Right forelimb (tissue), 1 donor: ENCODE results near the gene MT1F.
"Not testable (repeated sequence)": the region's sequence is repeated elsewhere in the genome, so short reads cannot be mapped to it uniquely, and the experiment has no call there.

Experiments used
- DNase-seq: peaks from one replicate; pipeline ENCODE4 v3.0.0-alpha.2; 2018

The MT1F gene

DNA sequence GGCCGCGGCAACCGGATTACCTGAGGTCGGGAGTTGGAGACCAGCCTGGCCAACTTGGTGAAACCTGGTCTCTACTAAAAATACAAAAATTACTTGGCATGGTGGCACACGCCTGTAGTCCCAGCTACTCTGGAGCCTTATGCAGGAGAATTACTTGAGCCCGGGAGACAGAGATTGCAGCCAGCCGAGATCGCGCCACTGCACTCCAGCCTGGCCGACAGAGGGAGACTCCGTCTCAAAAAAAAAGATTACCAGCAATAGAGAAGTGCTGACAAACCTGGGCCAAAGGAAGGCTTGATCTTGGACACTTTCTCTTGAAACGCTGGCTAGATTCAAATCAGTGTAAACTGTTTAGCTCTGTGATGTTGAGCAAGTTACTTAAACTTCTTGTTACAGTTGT, 16.2 kb downstream of the MT1F start:
- peak; percentile 59 for DNase-seq

DNA sequence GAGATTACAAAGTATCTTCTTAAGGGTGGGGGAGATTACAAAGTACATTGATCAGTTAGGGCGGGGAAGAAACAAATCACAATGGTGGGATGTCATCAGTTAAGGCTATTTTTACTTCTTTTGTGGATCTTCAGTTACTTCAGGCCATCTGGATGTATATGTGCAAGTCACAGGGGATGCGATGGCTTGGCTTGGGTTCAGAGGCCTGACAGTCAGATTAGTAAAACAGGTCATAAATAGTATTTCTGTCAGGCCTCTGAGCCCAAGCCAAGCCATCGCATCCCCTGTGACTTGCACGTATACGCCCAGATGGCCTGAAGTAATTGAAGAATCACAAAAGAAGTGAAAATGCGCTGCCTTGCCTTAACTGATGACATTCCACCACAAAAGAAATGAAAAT, 16.8 kb downstream of the MT1F start:
- DNase-seq, result not testable (repeated sequence)

DNA sequence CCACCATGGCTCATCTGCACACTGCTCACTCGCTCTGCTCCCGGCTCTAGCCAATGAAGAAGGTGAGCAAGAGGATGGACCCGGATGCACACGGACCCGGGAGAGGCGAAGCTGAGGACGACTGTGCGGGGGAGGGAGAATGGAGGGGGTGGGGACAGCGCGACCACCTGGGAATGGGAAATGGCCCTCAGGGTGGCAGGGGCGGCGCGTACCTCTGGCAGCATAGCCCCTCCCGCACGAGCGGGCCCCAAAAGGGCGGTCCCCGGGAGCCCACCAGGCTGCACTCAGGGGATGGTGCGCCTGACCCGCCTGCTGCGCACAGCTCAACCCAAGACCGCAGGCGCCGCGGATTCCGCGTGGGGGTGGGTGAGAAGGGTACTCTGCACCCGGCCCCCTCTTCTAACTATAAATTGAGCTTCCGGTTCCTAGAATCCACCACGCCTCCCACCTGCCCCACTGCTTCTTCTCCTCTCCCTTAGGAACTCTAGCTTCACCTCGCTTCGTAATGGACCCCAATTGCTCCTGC, 18.0 kb downstream of the MT1F start:
- no peak for DNase-seq

DNA sequence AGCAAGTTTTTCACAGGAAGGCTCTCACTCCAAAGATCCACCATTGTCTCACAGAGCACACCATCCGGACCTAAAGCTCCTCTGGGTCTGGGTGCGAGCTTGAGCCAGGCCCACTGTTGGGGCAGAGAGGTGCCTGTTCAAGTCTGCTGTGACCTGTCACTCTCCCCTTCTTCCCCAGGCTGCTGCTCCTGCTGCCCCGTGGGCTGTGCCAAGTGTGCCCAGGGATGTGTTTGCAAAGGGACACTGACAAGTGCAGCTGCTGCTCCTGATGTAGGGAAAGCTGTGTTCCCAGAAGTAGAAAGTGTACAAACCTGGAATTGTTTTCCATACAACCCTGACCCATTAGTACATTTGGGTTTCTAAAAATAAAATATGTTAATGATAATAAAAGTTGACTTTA, 19.7 kb downstream of the MT1F start:
- DNase-seq, result no peak

DNA sequence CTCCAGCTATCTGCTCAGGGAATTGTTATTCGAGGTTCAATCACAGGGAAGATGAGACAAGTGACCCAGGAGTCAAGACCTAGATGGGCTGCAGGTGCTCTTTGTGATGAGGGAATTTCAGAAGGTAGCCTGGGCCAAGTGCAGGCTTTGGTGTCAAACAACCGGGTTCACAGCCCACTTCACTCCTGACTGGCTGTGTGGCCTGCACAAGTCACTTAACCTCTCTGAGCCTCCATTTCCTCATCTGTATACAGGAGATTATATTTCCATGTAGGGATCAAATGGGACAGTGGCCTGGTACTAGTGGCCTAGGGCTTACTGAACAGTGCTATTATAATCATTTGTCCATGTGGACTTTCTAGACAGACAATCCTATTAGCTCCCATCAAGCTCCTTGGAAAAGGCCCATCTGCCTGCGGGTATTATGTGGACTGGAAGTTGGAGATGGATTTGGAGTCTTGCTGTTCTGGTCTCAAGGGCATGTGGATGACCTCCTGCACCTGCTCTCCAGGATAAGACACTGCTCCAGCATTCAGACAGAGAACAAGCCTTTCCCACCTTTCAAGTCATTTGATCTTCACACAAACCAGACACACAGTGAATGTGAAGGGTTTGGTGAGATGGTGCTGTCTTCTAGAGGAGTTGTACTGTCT, 21.4 kb downstream of the MT1F start:
- DNase-seq, result no peak

DNA sequence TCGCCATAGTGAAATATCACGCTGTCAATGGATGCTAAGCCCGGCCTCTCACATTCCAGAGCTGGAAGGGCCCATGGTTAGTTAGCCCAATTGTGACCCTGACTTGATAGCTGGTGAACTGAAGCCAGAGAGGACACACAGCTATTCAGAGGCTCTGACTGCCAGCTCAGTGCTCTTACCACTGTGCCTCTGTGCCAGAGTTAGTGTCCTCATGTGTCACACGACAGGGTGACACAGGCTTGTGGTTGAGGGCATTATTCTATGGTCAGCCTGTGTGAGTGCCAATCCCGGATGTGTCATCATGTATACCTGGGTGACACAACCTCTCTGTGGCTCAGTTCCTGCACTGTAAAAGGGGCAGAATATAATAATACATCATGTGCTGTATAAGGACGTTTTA, 22.1 kb downstream of the MT1F start:
- DNase-seq, result no peak

DNA sequence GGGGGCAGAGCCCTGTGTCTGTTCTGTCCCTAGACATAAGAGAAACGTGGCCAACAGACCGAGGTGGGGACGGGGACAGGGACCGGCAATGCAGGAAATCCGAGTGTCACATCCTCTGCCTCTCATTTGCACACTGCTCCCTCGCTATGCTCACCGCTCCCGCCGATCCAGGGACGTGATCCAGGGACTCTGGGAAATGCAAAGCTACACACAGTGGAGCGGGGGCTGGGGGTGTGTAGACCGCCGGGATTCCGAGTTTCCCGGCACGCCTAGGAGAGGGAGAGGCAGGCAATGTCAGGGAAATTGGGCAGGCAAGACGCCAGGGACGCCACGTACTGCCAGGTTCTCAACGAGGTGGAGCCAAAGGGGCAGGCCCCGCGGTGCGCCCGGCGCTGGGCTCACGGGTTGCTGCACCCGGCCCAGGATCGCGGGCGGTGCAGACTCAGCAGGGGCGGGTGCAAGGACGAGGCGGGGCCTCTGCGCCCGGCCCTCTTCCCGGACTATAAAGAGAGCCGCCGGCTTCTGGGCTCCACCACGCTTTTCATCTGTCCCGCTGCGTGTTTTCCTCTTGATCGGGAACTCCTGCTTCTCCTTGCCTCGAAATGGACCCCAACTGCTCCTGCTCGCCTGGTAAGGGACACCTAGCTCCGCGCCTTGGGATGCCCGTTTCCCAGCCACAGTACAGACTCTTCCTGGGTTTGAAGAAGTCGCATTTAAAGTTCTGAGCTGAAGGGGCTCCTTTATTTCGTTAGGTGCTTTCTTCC, 24.4 kb downstream of the MT1F start, which contains the start of gene MT1X:
TSS of gene MT1X (plus strand) at position 532 of the 764 bp plus-strand sequence. CDS start at position 603, 71 bp downstream.
- peak; percentile 91 for DNase-seq

DNA sequence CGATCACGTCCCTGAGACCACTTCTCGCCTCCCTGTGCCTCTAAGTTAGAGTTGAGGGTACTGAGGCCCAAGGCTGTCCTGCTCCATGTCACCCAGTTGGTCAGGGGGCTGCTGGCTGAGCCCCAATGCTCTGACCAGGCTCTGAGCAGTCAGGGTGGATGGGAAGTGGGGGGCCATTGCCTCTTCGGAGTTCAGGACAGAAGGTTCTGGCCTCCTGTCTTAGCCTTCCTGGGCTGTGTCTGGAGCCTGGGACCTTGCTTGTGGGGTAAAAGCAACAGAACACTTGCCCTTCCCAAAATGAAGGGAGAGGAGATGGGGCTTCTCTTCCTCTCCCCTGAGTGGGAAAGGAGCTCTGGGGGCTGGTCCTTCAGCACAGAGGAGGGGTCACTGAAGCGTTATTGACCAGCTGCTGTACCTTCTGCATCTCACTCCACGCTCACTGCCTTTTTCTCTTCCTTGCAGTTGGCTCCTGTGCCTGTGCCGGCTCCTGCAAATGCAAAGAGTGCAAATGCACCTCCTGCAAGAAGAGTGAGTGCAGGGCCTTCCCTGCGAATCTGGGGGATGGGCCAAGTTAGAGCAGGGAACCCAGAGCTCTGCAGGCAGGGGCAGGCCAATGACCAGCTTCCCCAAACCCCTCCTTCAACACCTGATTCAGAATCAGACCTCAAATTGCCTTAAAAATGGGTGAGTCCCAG, 25.1 kb downstream of the MT1F start:
- DNase-seq, result no peak

DNA sequence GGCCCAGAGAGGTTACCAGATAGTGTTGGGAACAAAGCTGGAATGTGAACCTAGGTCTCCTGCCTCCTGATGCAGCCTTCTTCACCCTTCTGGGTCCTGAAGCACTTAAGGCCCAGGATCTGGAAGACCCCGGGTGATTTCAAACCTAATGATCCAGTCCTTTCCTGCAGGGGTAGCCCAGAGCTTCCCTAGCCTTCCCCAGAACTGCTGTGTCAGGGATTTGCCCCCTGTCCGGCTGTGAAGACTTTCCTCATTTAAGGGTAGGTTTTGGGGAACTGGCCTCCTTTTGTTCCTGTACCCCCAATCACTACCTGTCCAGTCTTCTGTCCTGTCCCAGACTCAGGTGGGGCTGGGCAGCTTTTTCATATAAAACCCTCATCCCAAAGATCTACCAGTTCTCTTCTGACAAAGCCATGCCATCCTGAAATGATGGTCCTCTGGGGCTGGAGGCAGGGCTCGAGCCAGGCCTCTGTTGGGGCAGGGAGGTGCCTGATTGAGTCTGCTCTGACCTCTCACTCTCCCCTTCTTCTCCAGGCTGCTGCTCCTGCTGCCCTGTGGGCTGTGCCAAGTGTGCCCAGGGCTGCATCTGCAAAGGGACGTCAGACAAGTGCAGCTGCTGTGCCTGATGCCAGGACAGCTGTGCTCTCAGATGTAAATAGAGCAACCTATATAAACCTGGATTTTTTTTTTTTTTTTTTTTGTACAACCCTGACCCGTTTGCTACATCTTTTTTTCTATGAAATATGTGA, 25.8 kb downstream of the MT1F start:
- DNase-seq, result no peak

DNA sequence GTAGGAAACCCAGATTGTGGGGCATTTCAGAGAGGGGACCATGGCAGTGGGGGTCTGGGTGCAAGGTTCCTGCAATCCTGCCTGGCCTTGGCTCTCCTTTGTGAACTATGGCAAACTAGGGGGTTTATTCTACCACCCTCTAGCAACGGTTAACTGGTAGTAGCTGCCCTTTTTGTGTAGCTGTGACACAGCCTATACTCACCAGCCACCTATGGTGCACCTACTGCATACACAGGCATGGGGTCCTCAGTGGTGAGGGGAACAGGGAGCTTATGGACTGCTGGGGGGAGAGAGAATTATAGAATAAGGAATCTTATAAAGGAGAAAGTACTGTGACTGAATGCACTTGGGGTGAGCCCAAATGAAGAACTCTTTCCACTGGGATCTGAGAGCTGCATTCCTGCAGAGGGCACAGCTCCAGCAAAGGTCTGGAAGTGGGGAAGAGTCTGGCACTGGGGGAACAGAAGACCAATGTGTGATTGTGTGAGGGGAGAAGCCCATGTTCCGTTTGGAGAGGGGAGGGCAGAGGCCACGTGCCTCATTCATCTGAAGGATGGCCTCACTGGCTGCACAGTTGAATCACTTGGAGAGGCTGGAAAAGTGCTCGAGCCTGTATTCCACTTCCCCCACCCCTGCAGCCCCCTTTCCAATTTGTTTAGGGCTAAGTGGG, 26.6 kb downstream of the MT1F start:
- DNase-seq, result no peak

DNA sequence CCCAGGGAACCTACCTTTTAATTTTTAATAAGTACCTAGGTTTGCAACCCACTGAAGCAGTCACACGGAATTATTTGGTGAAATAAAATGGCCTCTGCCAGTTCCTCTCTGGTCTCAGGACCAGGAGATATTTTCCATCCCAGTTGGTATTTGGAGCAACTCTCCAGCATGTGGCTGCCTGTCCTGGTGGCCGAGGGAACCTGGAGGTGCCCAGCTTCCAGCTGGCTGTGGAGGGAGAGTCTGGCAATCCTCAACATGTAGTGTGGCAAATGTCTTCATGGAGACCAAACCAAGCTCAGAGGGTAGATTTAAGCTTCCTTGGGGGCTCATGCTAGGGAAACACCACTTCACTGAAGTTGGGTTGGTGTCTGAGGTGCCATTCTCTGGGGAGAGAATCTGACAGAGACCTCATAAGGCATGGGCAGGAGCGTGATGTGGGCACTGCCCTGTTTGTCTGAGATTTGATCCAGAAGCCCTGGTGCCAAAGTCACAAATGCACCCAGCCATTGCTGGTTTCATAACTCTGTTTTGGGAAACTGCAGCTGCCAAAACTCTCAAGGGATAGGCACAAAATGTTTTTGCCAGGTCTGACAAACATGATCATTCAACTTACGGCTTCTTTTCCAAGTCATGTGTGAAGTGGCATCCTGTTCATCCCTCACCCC, 27.3 kb downstream of the MT1F start:
- DNase-seq, result no peak

DNA sequence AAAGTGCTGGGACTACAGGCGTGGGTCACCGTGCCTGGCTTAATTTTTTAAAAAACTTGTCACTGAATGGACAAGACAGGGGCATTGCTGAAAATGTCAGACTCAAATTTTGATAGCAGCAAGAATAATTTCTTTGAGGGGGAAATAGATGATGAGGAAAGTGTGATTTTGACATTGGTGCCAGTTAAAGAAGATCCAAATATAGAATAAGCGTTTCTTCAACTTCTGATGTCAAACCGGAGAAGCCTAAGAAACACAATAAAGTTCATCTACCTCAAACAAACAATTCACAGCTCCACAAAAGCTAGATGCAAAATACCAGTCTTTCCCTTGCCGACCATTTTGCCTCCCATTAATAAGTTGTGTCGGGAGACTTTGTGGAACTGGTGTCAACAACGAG, 29.0 kb downstream of the MT1F start:
- no peak for DNase-seq

DNA sequence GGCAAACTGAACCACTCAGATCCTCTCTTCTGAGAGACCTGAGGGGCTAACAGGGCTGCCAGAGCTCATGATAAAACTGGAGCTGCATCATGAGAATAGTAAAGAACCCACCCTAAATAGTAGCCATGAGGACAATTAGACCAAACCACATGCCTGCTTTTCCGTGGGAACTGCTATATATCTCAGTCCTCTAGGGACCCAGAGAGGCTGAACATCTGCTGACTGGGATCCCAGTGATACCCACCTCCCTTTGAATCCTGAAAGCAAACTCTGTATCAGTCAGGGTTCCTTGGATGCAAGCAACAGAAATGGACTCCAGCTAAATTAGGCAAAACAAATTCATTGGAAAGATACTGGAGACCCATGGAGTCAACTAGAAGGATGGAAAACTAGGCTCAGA, 31.0 kb downstream of the MT1F start:
- no peak for DNase-seq

DNA sequence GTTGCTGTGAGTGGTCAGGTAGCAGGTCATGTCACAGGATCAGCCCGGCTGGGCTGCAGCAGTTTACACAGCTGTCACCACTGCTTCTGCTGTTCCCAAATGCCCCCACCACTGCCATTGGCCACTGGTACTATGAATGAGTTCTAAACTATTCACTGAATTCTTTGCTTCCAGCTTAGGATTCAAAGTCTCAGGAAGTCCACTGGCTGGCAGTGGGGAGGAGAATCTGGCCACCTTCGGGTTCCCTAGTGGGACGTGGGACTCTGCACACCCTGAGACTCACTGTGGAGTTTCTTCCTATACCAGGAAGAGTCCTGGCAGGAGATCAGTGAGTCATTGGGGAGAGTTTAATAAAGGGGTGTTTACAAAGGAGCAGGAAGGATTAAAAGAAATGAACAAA, 31.4 kb downstream of the MT1F start:
- no peak for DNase-seq

DNA sequence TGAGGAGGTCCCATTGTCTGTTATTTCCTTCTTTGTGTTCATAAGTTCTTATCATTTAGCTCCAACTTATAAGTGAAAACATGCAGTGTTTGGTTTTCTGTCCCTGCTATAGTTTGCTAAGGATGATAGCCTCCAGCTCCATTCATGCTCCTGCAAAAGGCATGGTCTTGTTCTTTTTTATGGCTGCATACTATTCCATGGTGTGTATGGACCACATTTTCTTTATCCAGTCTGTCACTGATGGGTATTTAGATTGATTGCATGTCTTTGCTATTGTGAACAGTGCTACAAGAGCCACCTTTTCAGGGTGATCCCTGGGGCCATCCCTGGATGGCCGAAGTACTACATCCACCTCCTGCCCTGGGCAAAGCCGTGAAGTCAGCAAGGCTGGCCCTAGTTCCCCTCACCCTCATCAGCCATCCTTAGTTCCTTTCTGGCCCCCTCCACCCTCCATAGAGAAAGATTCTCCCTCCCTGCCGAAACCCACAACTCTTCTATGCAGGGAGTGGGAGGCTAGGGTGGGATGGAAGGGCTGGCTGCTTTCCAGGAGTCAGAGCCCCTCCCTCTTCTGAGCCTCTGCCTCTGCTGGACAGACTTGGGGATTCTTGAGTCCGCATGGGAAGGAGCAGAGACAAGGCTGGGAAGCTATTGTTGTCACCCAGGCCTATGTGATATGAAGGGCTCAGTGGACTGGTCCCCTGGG, 32.8 kb downstream of the MT1F start:
- DNase-seq, result no peak

DNA sequence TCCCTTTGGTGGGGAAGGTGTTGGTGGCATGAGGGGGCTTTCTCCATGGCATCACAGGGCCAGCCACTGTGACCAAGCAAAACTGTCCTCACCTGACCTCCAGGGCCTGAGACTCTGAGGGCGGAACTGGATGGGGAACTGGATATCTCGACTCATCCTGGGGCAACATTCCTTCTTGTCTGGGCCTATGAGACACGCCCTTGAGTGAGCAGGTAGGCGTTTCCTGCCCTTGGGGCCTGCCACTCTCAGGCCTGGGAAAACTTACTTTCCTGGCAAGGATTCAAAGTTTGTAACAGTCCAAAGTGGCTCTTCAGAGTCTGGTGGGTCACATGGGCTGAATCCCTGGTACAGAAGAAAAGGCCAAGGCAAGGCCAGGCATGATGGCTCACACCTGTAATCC, 34.1 kb downstream of the MT1F start:
- DNase-seq, result no peak

DNA sequence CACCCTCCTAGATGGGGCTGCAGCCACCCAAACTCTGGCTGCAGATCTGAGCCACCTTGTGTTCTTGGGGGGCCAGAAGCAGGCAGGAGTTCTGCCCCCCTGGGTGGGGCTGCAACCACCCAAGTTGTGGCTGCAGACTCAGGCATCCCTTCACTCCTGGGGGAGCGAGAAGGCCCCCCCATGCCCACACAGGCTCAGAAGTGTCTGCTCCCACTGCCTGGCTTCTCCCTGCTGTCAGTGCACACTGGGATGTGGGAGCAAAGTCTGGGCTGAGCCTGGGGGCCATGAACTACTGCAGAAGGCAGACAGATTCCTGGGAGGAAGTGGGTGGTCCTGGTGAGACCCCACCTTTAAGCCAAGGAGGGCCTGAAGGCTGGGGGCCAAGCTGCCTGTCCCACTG, 37.5 kb downstream of the MT1F start:
- DNase-seq, result no peak

DNA sequence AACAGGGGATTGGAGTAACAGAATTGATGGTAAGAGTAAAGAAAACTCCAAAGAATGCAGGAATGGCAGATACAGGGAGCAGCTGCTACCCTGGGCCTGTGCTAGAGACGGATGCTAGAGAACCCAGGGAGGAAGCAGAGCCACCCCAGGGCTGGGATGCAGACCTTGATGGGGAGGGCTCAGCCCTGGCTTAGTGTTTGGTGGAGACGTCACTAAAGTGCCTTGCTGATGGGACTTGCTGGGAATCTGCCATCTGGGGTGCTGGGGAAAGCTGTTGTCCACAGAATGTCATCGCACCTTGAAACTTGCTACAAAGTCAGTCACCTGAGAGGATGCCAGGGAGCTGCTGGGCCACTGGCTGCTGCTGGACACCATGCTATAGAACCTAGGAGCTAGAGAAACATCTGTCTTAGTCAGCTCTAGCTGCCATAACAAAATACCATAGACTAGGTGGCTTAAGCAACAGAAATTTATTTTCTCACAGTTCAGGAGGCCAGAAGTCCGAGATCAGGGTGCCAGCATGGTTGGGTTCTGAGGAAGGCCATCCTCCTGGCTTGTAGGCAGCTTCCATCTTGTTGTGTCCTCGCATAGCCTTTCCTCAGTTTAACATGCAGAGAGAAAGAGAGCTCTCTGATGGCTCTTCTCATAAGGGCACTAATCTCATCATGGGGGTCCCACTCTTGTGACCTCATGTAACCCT, 39.8 kb downstream of the MT1F start:
- no peak for DNase-seq

DNA sequence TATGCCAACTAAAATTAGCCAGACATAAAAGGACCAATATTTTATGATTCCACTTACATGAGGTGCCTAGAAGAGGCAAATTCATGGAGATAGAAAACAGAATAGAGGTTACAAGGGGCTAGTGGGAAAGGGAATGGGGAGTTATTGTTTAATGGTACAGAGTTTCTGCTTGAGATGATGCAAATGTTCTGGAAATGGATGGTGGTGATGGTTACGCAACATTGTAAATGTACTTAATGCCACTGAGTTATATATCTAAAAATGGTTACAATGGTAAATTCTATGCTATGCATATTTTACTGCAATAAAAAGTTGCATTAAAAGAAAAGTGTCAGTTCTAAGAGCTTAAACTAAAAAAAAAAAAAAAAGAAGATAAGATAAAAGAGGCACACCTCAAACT, 42.4 kb downstream of the MT1F start:
- DNase-seq, result no peak

DNA sequence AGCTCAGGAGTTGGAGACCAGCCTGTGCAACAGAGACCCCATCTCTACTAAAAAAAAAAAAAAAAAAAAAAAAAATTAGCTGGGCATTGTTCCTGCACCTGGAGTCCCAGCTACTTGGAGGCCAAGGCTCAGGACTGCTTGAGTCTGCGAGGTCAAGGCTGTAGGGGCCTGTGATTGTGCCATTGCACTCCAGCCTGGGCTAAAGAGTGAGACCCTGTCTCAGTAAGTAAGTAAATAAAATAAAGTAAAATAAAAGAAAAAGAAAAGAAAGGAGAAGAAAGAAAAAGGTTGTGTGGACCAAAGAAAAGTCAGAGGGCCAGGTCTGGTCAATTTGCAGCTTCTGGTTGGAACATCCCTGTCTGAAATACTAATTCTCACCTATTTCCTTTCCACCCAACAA, 42.9 kb downstream of the MT1F start:
- no peak for DNase-seq

DNA sequence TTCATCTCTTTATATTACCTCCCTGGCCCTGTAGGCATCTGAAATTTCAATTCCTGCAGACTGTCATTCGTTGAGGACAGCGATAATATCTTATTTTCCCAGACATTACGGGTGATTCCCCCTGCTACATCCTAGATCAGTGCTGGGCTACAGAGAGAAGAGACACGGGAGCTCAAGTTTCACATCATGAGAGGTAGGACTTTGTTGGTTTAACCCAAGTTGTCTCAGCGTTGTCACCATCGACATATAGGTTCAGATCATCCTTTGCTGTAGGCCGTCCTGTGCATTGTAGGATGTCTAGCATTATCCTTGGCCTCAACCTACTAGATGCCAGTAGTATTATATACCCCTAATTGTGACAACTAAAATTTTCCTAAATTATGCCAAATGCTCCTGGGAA, 43.8 kb downstream of the MT1F start:
- no peak for DNase-seq
